ENCODE data around the gene TGFB1. TPM values are rescaled to one million over a fixed set of nuclear protein-coding genes. Genes with fewer than 3 reads are reported as not detected.
A peak's percentile ranks its signal among the peaks of the same experiment; 100 is the strongest.

The TGFB1 gene
- total RNA-seq, 1 experiment from 2014 or later = 42.6 TPM

DNA sequence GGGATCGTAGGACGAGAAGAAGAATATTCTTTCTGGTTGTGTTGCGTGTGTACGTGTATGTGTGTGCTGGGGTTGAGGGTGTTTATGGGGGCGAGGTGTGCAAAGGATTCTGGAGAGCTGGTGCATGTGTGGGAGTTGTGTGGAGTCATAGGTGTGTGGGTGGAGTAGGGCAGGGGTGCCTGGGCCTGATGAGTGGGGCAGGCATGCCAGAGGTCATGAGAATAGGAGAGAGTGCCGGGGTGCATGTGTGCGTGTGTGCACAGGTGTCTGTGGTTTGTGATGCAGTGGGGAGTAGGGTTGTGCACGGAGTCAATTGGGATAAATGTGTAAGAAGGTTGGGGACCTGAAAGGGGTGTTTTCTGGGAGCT, 23.3 kb upstream of the TGFB1 start:
- Histone ChIP-seq H3K27me3 (ENCODE audit: control insufficient read depth, insufficient read depth, low read length) (no peaks in the 10 kb centered on the region), H3K9me3 (ENCODE audit: control insufficient read depth, insufficient read depth, low read depth, low read length) (no peaks in the 10 kb centered on the region), H3K4me3 (ENCODE audit: low read depth in 2 of 2, low read length in 2 of 2) (peak overlapping the region in 1 of 2 experiments; percentile 47; a peak in 3 of 4 replicates), H3K27ac (ENCODE audit: low read length) (no peak overlapping the region), H3K36me3 (ENCODE audit: control insufficient read depth, insufficient read depth, low read length) (no peaks in the 10 kb centered on the region), H3K4me1 (ENCODE audit: control insufficient read depth, insufficient read depth, low read length) (peaks cover 4% of the 10 kb centered on the region; the same call in 1 of the 2 replicates)
- DNase-seq (ENCODE audit: low read depth, low spot score) = no peak
- 0 out of 2 replicates have a peak, but pooled peaks have one; percentile 13 for ATAC-seq
- intact Hi-C loops (cut with micrococcal nuclease; ENCODE audit: unreplicated experiment) = no loop called here
- no peak for TF ChIP-seq SIN3A (IDR thresholded peaks at IDR 0.05; ENCODE audit: borderline replicate concordance, insufficient read depth, low read depth, low read length)
- TF ChIP-seq POLR2AphosphoS5 (IDR thresholded peaks at IDR 0.05; ENCODE audit: low read depth, low read length) = no peak
- TF ChIP-seq, protein P1, sequence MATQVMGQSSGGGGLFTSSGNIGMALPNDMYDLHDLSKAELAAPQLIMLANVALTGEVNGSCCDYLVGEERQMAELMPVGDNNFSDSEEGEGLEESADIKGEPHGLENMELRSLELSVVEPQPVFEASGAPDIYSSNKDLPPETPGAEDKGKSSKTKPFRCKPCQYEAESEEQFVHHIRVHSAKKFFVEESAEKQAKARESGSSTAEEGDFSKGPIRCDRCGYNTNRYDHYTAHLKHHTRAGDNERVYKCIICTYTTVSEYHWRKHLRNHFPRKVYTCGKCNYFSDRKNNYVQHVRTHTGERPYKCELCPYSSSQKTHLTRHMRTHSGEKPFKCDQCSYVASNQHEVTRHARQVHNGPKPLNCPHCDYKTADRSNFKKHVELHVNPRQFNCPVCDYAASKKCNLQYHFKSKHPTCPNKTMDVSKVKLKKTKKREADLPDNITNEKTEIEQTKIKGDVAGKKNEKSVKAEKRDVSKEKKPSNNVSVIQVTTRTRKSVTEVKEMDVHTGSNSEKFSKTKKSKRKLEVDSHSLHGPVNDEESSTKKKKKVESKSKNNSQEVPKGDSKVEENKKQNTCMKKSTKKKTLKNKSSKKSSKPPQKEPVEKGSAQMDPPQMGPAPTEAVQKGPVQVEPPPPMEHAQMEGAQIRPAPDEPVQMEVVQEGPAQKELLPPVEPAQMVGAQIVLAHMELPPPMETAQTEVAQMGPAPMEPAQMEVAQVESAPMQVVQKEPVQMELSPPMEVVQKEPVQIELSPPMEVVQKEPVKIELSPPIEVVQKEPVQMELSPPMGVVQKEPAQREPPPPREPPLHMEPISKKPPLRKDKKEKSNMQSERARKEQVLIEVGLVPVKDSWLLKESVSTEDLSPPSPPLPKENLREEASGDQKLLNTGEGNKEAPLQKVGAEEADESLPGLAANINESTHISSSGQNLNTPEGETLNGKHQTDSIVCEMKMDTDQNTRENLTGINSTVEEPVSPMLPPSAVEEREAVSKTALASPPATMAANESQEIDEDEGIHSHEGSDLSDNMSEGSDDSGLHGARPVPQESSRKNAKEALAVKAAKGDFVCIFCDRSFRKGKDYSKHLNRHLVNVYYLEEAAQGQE (IDR thresholded peaks at IDR 0.05; ENCODE audit: insufficient read depth in 1 of 2, low read depth in 2 of 2, low read length in 1 of 2) = no peak
- TF ChIP-seq TCF7L2 (IDR thresholded peaks at IDR 0.05; ENCODE audit: low read depth, low read length) = no peak
- TF ChIP-seq, protein P2, sequence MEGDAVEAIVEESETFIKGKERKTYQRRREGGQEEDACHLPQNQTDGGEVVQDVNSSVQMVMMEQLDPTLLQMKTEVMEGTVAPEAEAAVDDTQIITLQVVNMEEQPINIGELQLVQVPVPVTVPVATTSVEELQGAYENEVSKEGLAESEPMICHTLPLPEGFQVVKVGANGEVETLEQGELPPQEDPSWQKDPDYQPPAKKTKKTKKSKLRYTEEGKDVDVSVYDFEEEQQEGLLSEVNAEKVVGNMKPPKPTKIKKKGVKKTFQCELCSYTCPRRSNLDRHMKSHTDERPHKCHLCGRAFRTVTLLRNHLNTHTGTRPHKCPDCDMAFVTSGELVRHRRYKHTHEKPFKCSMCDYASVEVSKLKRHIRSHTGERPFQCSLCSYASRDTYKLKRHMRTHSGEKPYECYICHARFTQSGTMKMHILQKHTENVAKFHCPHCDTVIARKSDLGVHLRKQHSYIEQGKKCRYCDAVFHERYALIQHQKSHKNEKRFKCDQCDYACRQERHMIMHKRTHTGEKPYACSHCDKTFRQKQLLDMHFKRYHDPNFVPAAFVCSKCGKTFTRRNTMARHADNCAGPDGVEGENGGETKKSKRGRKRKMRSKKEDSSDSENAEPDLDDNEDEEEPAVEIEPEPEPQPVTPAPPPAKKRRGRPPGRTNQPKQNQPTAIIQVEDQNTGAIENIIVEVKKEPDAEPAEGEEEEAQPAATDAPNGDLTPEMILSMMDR (IDR thresholded peaks at IDR 0.05) = no peak
- POLR2A ChIA-PET = no interaction called here
- CTCF ChIA-PET = no interaction called here
- no TSS peak for BruUV-seq (replicated peaks)
- in situ Hi-C loops (cut with HindIII; ENCODE audit: low pct_unique_long_range_greater_than_20kb, low sequenced_read_pairs) = no loop called here

- Histone ChIP-seq H3K4me1 (ENCODE audit: control insufficient read depth, insufficient read depth, low read length) (peaks cover 4% of the 10 kb centered on the region; the same call in 1 of the 2 replicates), H3K27me3 (ENCODE audit: control insufficient read depth, insufficient read depth, low read length) (no peaks in the 10 kb centered on the region), H3K4me3 (ENCODE audit: low read depth in 2 of 2, low read length in 2 of 2) (peak within 1 kb of the TSS; percentile 32 to 47), H3K27ac (ENCODE audit: low read length) (peak within 1 kb of the TSS; percentile 23; the same call in 1 of the 2 replicates), H3K36me3 (ENCODE audit: control insufficient read depth, insufficient read depth, low read length) (no peaks in the 10 kb centered on the region), H3K9me3 (ENCODE audit: control insufficient read depth, insufficient read depth, low read depth, low read length) (no peaks in the 10 kb centered on the region)
- in situ Hi-C loops (cut with HindIII; ENCODE audit: low pct_unique_long_range_greater_than_20kb, low sequenced_read_pairs) = no loop called here
- DNase-seq (ENCODE audit: low read depth, low spot score) (no peak), ATAC-seq (peak; percentile 55)
- TF ChIP-seq, protein P1 (IDR thresholded peaks at IDR 0.05; ENCODE audit: insufficient read depth in 1 of 2, low read depth in 2 of 2, low read length in 1 of 2) = no peak
- no peak; the same call in 1 of the 2 replicates for TF ChIP-seq POLR2AphosphoS5 (IDR thresholded peaks at IDR 0.05; ENCODE audit: low read depth, low read length)
- TF ChIP-seq TCF7L2 (IDR thresholded peaks at IDR 0.05; ENCODE audit: low read depth, low read length) = no peak
- TF ChIP-seq SIN3A (IDR thresholded peaks at IDR 0.05; ENCODE audit: borderline replicate concordance, insufficient read depth, low read depth, low read length) = no peak
- TF ChIP-seq, protein P2 (IDR thresholded peaks at IDR 0.05) = no peak
- no TSS peak for BruUV-seq (replicated peaks)
- intact Hi-C loops (cut with micrococcal nuclease; ENCODE audit: unreplicated experiment) = no loop called here
- CTCF ChIA-PET = no interaction called here
- POLR2A ChIA-PET = no interaction called here
Measured at GRCh38 chr19:41376241-41376997, 22.7 kb upstream of the TGFB1 start, which contains the start of gene TMEM91. Gene TMEM91 (plus strand): TSS chr19:41376533. CDS start chr19:41378310, 1,777 bp downstream.
